ENCODE results near the gene ECE1. TPM values are rescaled to one million over a fixed set of nuclear protein-coding genes. Genes with fewer than 3 reads are reported as not detected.

The ECE1 gene
- total and polyA plus RNA-seq, 2 of the 13 experiments (the other 11 are each of a cell fraction or from before 2014, with no cell fraction given) = 13.5 to 21.2 TPM

DNA sequence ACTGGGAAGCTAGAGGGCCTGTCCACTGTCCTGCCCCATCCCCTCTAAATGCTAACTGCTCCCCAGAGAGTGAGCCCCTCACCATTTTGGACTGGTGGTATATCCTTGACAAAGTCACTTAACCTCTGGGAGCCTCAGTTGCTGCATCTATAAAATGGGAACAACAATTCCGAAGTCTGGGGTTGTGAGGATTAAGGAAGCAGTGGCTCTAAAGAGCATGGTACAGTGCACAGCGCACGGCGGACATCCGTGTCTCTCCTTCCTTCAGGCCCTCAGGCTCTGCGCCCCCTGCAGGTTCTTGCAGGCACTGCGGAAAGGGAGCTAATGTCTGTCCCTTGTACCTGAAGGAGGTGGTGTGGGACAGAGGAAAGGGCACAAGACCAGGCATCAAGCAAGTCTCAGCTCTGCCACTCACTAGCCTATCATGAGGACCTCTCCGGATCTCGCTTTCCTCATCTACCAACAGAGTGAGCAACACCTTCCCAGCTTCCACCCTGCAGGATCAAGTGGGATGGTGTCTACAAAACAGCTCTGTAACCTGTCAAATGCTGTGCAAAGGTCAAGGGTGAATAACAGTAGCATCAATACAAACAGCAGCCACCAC, 20.1 kb downstream of the ECE1 start (continued):
- TF ChIP-seq PAWR (CRISPR knock-in tag; IDR thresholded peaks at IDR 0.05; ENCODE audit: borderline replicate concordance) = no peak
- no peak for TF ChIP-seq TBP (CRISPR knock-in tag; IDR thresholded peaks at IDR 0.05)
- 0 out of 2 replicates have a peak, but pooled peaks have one; percentile 50 for TF ChIP-seq MEF2D (CRISPR knock-in tag; IDR thresholded peaks at IDR 0.05)
- no peak for TF ChIP-seq ZNF441 (CRISPR knock-in tag; IDR thresholded peaks at IDR 0.05; ENCODE audit: borderline replicate concordance)
- TF ChIP-seq ZMYM3 (CRISPR knock-in tag; IDR thresholded peaks at IDR 0.05) = peak; percentile 97

- H3K27me3 ChIP-seq (ENCODE audit: control insufficient read depth in 1 of 2, insufficient read depth in 2 of 2, low read length in 2 of 2) = no peaks in the 10 kb centered on the region
- peaks cover 2 to 3% of the 10 kb centered on the region in 2 experiments; a peak in 2 of 5 replicates for H3K36me3 ChIP-seq (replicated peaks in 1 of 2; ENCODE audit: control insufficient read depth in 1 of 2, insufficient read depth in 2 of 2, low read length in 2 of 2)
- no peaks in the 10 kb centered on the region for H3K79me2 ChIP-seq (ENCODE audit: insufficient read depth, low read length)
- no peak overlapping the region for H2AFZ ChIP-seq (ENCODE audit: low read length)
- intact Hi-C loops (cut with micrococcal nuclease; ENCODE audit: unreplicated experiment) (loop anchor here (5.0 kb wide), 1 partner anchor 68 kb away; no protein-coding TSS in a partner anchor), in situ Hi-C loops (cut with HindIII; ENCODE audit: extremely low pct_ligation_motif_present, low pct_unique_long_range_greater_than_20kb) (no loop called here)
- peak; percentile 86 for ATAC-seq
- BruUV-seq (replicated peaks) = no TSS peak
- WGBS (ENCODE audit: low lambda C conversion rate) = 8% methylated on average over 7 of the region's 7 CpGs
- peak; percentile 100 for FAIRE-seq
- peak overlapping the region in 1 of 3 experiments; percentile 11; a peak in 2 of 6 replicates for H3K4me3 ChIP-seq (replicated peaks in 1 of 3; ENCODE audit: insufficient read depth in 1 of 3, low read depth in 2 of 3, low read length in 3 of 3)
- peak; percentile 90 for DNase-seq (ENCODE audit: low spot score)
- H4K20me1 ChIP-seq (ENCODE audit: insufficient read depth, low read length) = no peaks in the 10 kb centered on the region
- peak overlapping the region; percentile 40 for H3K4me2 ChIP-seq (ENCODE audit: low read depth, low read length)
- no peak overlapping the region for H3K9ac ChIP-seq (ENCODE audit: insufficient read depth, low read depth, low read length)
- ChIA-PET CTCF (ENCODE audit: low intra/inter-chr PET ratio, low total read pairs) (interaction anchor here (1.4 to 2.3 kb wide), 3 partner anchors 15 to 76 kb away, joined by 5 to 14 read pairs (median 12); no protein-coding TSS in a partner anchor), POLR2A (interaction anchor here (1.1 to 2.5 kb wide), 15 partner anchors 11 to 99 kb away, joined by 3 to 26 read pairs (median 5); no protein-coding TSS in a partner anchor)
- H3K9me3 ChIP-seq (ENCODE audit: low read length) = no peaks in the 10 kb centered on the region
- H3K27ac ChIP-seq (ENCODE audit: extremely low read length, insufficient read depth, low read length) = peak overlapping the region; percentile 70
- H3K4me1 ChIP-seq (ENCODE audit: insufficient read depth, low read length) = peaks cover 87% of the 10 kb centered on the region
- peak; percentile 64; the same call in 1 of the 2 replicates for TF ChIP-seq SRY (CRISPR knock-in tag; IDR thresholded peaks at IDR 0.05)
- 0 out of 2 replicates have a peak, but pooled peaks have one; percentile 26 for TF ChIP-seq HBP1 (CRISPR knock-in tag; IDR thresholded peaks at IDR 0.05; ENCODE audit: low read depth)
- peak; percentile 90 for TF ChIP-seq GATAD2A (CRISPR knock-in tag; IDR thresholded peaks at IDR 0.05)
- no peak for TF ChIP-seq RAD51 (IDR thresholded peaks at IDR 0.05; ENCODE audit: borderline replicate concordance)
- TF ChIP-seq CTCF (CRISPR knock-in tag; IDR thresholded peaks at IDR 0.05) = no peak
- TF ChIP-seq, protein P1, sequence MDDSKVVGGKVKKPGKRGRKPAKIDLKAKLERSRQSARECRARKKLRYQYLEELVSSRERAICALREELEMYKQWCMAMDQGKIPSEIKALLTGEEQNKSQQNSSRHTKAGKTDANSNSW (CRISPR knock-in tag; IDR thresholded peaks at IDR 0.05; ENCODE audit: borderline replicate concordance) = no peak
- TF ChIP-seq ISL2 (CRISPR knock-in tag; IDR thresholded peaks at IDR 0.05) = peak; percentile 89
- 0 out of 2 replicates have a peak, but pooled peaks have one; percentile 13 for TF ChIP-seq FOXK1 (CRISPR knock-in tag; IDR thresholded peaks at IDR 0.05; ENCODE audit: borderline replicate concordance, low read depth)
- TF ChIP-seq ZBTB20 (CRISPR knock-in tag; IDR thresholded peaks at IDR 0.05; ENCODE audit: borderline replicate concordance, low read depth) = no peak
- TF ChIP-seq BRF2 (CRISPR knock-in tag; IDR thresholded peaks at IDR 0.05) = no peak
- TF ChIP-seq NFE2L1 (CRISPR knock-in tag; IDR thresholded peaks at IDR 0.05; ENCODE audit: borderline replicate concordance) = no peak
- no peak for TF ChIP-seq ZNF776 (CRISPR knock-in tag; IDR thresholded peaks at IDR 0.05)
- TF ChIP-seq DR1 (CRISPR knock-in tag; IDR thresholded peaks at IDR 0.05) = no peak
- TF ChIP-seq ZNF777 (CRISPR knock-in tag; IDR thresholded peaks at IDR 0.05) = no peak
These were observed 20.7 kb downstream of the ECE1 start for GRCh38 chr1:21269461-21270085.

All from HepG2 (cell line).